Fibroblast of mammary gland (primary cell): Measurements from ENCODE around the gene BAIAP2.
"Not testable (repeated sequence)": the region's sequence is repeated elsewhere in the genome, so short reads cannot be mapped to it uniquely, and the experiment has no call there.

Experiments used
- DNase-seq: peaks from one replicate; pipeline ENCODE4 v3.0.0-alpha.2; 2010; ENCODE audit warnings: low read depth
- H3K4me3 ChIP-seq: 2 replicates; pipeline ENCODE4 v1.5.1; 2011; ENCODE audit warnings: low read depth, mild to moderate bottlenecking, low read length, moderate library complexity; ENCODE audit not compliant: control insufficient read depth
- CTCF ChIP-seq: conservative IDR thresholded peaks from 2 replicates; pipeline ENCODE4 v1.5.1; 2011; ENCODE audit warnings: low read depth, low read length, inconsistent platforms; ENCODE audit not compliant: control insufficient read depth, insufficient read depth

The BAIAP2 gene

GRCh38 chr17:81029859-81030258 is 5.1 kb upstream of the BAIAP2 start:
- TF ChIP-seq CTCF, result no peak
- H3K4me3 ChIP-seq, result no peak overlapping the region
- DNase-seq, result no peak

GRCh38 chr17:81030312-81030711 is 4.6 kb upstream of the BAIAP2 start:
- not testable (repeated sequence) for H3K4me3 ChIP-seq, DNase-seq

GRCh38 chr17:81030741-81031565 is 4.0 kb upstream of the BAIAP2 start:
- no peak overlapping the region for H3K4me3 ChIP-seq
- TF ChIP-seq CTCF, result no peak
- no peak for DNase-seq

GRCh38 chr17:81031566-81032550 is 3.1 kb upstream of the BAIAP2 start:
- H3K4me3 ChIP-seq, result no peak overlapping the region
- no peak for TF ChIP-seq CTCF
- no peak for DNase-seq

- TF ChIP-seq CTCF, result no peak
- H3K4me3 ChIP-seq, result no peak overlapping the region
- DNase-seq, result no peak
These were observed 2.1 kb upstream of the BAIAP2 start for GRCh38 chr17:81032641-81033480.

- H3K4me3 ChIP-seq, result peak overlapping the region; percentile 55
- TF ChIP-seq CTCF, result no peak
- DNase-seq, result no peak
These were observed 1.3 kb upstream of the BAIAP2 start for GRCh38 chr17:81033535-81034167.
